NCI-H2029 (cell line): Measurements from ENCODE around the gene C6orf141.
"Not testable (repeated sequence)": the region's sequence is repeated elsewhere in the genome, so short reads cannot be mapped to it uniquely, and the experiment has no call there.

ENCODE experiments used
- DNase-seq: peaks from one replicate; lab custom pipeline; 2025; lab: John Stamatoyannopoulos, UW

Gene C6orf141

DNA sequence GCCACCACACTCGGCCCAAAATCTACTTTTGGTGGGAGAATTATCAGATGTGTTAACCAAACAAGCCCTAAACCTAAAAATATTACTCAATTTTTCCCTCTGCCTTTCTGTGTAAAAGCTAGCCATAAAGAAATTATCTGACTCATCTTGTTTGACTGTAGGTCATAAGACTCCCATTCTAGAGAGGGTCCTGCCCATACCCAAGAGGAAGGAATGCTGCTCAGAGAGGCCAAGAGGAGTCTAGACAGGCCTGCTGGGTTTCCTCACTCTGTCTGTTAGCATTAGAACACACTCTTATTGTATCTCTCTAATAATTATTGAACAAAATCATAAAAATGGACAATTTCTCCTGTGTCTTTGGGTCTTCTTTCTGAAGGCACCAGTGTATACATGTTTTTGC is 26.1 kb downstream of the C6orf141 start:
- DNase-seq, result no peak

DNA sequence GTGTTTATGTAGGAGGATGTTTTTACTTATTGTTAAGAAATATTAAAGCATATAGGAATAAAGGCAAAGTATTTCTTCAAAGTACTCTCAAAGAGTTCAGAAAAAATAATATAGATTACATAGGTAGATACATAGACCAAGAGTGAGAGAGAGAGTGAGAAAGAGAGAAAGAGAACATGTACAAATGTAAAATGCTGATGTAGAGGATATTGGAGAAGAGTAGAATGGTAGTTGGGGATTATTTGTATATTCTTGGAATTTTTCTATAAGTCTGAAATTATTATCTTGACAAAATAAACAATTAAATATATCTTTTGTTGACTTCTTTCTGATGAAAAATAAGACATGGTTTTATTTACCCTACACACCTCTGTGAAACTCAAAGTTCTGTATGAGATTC is 29.2 kb downstream of the C6orf141 start:
- DNase-seq, result no peak

- no peak for DNase-seq
These were observed 32.1 kb downstream of the C6orf141 start for GRCh38 chr6:49582529-49582928.

DNA sequence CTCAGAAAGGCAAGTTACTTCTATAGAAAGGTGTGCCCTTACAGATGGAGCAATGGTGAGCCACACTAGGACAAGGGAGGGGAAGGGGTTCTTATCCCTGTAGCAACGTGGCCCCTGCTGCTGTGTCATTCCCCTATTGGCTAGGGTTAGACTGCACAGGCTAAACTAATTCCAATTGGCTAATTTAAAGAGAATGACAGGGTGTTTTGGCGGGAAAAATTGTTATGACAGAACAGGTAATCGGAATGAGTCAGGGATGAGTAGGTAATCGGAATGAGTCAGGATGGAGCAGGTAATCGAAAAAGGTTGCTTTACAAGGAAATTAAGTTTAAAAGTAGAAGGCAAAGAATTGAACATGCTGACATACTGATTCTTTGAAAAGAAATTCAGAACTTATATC is 36.8 kb downstream of the C6orf141 start:
- DNase-seq, result not testable (repeated sequence)
